OCI-LY7 (cell line): ENCODE measurements around the gene ABCC5. TPM values are rescaled to one million over a fixed set of nuclear protein-coding genes. Genes with fewer than 3 reads are reported as not detected.

ENCODE experiments used
- BruUV-seq: library from RNA; stranded (reverse); fragments of 400-500 nt; replicated peaks from 2 replicates; lab custom pipeline; 2021; lab: Mats Ljungman, UMichigan
- CTCF ChIA-PET: fragments of 300-600 bp; sonication (Branson Sonifier 250); formaldehyde crosslinking; loops from one replicate; lab custom pipeline; 2022; ENCODE audit warnings: antibody characterized with exemption; ENCODE audit not compliant: unreplicated experiment; lab: Charles Lee
- POLR2A ChIA-PET: fragments of 300-600 bp; sonication (Branson Sonifier 250); formaldehyde crosslinking; loops from one replicate; lab custom pipeline; 2022; ENCODE audit warnings: antibody characterized with exemption; lab: Charles Lee
- DNase-seq: peaks from one replicate; pipeline ENCODE4 v3.0.0-alpha.2; 2015; ENCODE audit warnings: low spot score
- H2AFZ ChIP-seq: fragments of 200-600 bp; sonication (generic), shearing (Covaris generic); 2 replicates; pipeline ENCODE4 v1.6.1; 2014; ENCODE audit warnings: mild to moderate bottlenecking, antibody characterized with exemption, low read length, moderate library complexity
- H3K27ac ChIP-seq: fragments of 200-600 bp; sonication (generic); 2 replicates; pipeline ENCODE4 v1.5.1; 2014; ENCODE audit warnings: mixed run types, low read depth, mild to moderate bottlenecking, moderate library complexity, low read length, inconsistent platforms; ENCODE audit not compliant: poor library complexity, severe bottlenecking
- H3K36me3 ChIP-seq: fragments of 200-600 bp; sonication (generic); 2 replicates; pipeline ENCODE4 v1.6.1; 2014; ENCODE audit warnings: mild to moderate bottlenecking, antibody characterized with exemption, low read length, moderate library complexity, mixed read lengths; ENCODE audit not compliant: insufficient read depth
- H3K4me1 ChIP-seq: fragments of 200-600 bp; sonication (generic); 2 replicates; pipeline ENCODE4 v1.5.1; 2014; ENCODE audit warnings: mild to moderate bottlenecking, low read length; ENCODE audit not compliant: insufficient read depth, poor library complexity, severe bottlenecking
- H3K4me2 ChIP-seq: fragments of 200-600 bp; sonication (generic); 2 replicates; pipeline ENCODE4 v1.6.1; 2014; ENCODE audit warnings: mild to moderate bottlenecking, low read length
- H3K4me3 ChIP-seq: fragments of 200-600 bp; sonication (generic); 2 replicates; pipeline ENCODE4 v1.5.1; 2014; ENCODE audit warnings: mild to moderate bottlenecking, low read depth, low read length; ENCODE audit not compliant: poor library complexity, severe bottlenecking
- H3K79me2 ChIP-seq: fragments of 200-600 bp; sonication (generic); 2 replicates; pipeline ENCODE4 v1.6.1; 2016; ENCODE audit warnings: low read depth, mild to moderate bottlenecking, low read length, moderate library complexity, mixed read lengths; ENCODE audit not compliant: insufficient read depth
- H3K9me2 ChIP-seq: fragments of 200-600 bp; sonication (generic); 2 replicates; pipeline ENCODE4 v1.6.1; 2016; ENCODE audit warnings: mild to moderate bottlenecking, low read length, mixed read lengths; ENCODE audit not compliant: insufficient read depth
- H3K9me3 ChIP-seq: fragments of 200-600 bp; sonication (generic); 2 replicates; pipeline ENCODE4 v1.6.1; 2014; ENCODE audit warnings: mild to moderate bottlenecking, mixed run types, low read length, mixed read lengths
- H4K20me1 ChIP-seq: fragments of 200-600 bp; sonication (generic); 2 replicates; pipeline ENCODE4 v1.6.1; 2014; ENCODE audit warnings: mild to moderate bottlenecking, antibody characterized with exemption, low read length, moderate library complexity, mixed read lengths; ENCODE audit not compliant: insufficient read depth
- CTCF ChIP-seq: fragments of 200-600 bp; sonication (generic); conservative IDR thresholded peaks from 2 replicates; pipeline ENCODE4 v1.5.1; 2014; ENCODE audit warnings: mild to moderate bottlenecking, antibody characterized with exemption, low read length, moderate library complexity, mixed read lengths
- EZH2phosphoT487 ChIP-seq: fragments of 200-600 bp; sonication (generic); IDR thresholded peaks from 2 replicates; pipeline ENCODE4 v1.6.1; 2018; ENCODE audit warnings: low read depth, borderline replicate concordance, mild to moderate bottlenecking, mixed run types, antibody characterized with exemption, low read length, moderate library complexity, mixed read lengths
- intact Hi-C: fragments of 100-400 bp; cut with micrococcal nuclease; formaldehyde crosslinking; loops from one replicate; pipeline ENCODE4 v1.10.0; 2022; ENCODE audit not compliant: unreplicated experiment
- total RNA-seq, 2 experiments: library from RNA; depleted of rRNA in 1 of 2; stranded (reverse); fragments of >200 nt in 1 of 2; shearing (Covaris generic) in 1 of 2; gene quantifications; 2 replicates each; pipeline ENCODE4 v1.2.3, GENCODE V29; 2014 to 2022

The ABCC5 gene
- total RNA-seq, 2 experiments from 2014 or later, result 18.1 to 24.8 TPM

GRCh38 chr3:183875411-183875810 lies 142.3 kb downstream of the ABCC5 start:
- BruUV-seq, result no TSS peak
- H3K79me2 ChIP-seq, result peaks cover 67% of the 10 kb centered on the region; the same call in 1 of the 2 replicates
- CTCF ChIA-PET, result interaction anchor here (1.2 kb wide), 1 partner anchor 9 kb away, joined by 4 read pairs; the partner anchor contains the start of gene PARL
- H3K4me2 ChIP-seq, result no peak overlapping the region
- peaks cover 42% of the 10 kb centered on the region; the same call in 1 of the 2 replicates for H3K36me3 ChIP-seq
- TF ChIP-seq CTCF (no peak), EZH2phosphoT487 (no peak)
- POLR2A ChIA-PET, result interaction anchor here (0.6 to 2.6 kb wide), 6 partner anchors 9 to 820 kb away, joined by 3 to 14 read pairs (median 4); partner anchors contain the start of gene PARL
- no peaks in the 10 kb centered on the region for H3K4me1 ChIP-seq
- H2AFZ ChIP-seq, result no peak overlapping the region
- no peak overlapping the region for H3K27ac ChIP-seq
- no peaks in the 10 kb centered on the region for H3K9me2 ChIP-seq
- no peaks in the 10 kb centered on the region for H3K9me3 ChIP-seq
- H4K20me1 ChIP-seq, result peaks cover 11% of the 10 kb centered on the region; the same call in 1 of the 2 replicates
- no peak for DNase-seq
- intact Hi-C loops, result no loop called here
- no peak overlapping the region for H3K4me3 ChIP-seq

- ChIA-PET CTCF (no interaction called here), POLR2A (interaction anchor here (0.9 to 1.4 kb wide), 2 partner anchors 9 to 10 kb away, joined by 7 to 8 read pairs; partner anchors contain the start of gene PARL)
- intact Hi-C loops, result no loop called here
- Histone ChIP-seq H4K20me1 (peaks cover 7% of the 10 kb centered on the region; the same call in 1 of the 2 replicates), H3K4me3 (no peak overlapping the region), H3K79me2 (peaks cover 62% of the 10 kb centered on the region; the same call in 1 of the 2 replicates), H3K36me3 (peaks cover 31% of the 10 kb centered on the region; the same call in 1 of the 2 replicates), H3K27ac (no peak overlapping the region), H3K9me3 (no peaks in the 10 kb centered on the region), H2AFZ (no peak overlapping the region), H3K4me2 (no peak overlapping the region), H3K9me2 (no peaks in the 10 kb centered on the region), H3K4me1 (peaks cover 2% of the 10 kb centered on the region)
- BruUV-seq, result no TSS peak
- TF ChIP-seq CTCF (no peak), EZH2phosphoT487 (no peak)
- DNase-seq, result no peak
These were observed 143.8 kb downstream of the ABCC5 start for GRCh38 chr3:183873914-183874313.

GRCh38 chr3:183871541-183871940 lies 146.1 kb downstream of the ABCC5 start:
- CTCF ChIA-PET, result interaction anchor here (1.4 kb wide), 1 partner anchor 13 kb away, joined by 3 read pairs; the partner anchor contains the start of gene PARL
- Histone ChIP-seq H3K9me2 (no peaks in the 10 kb centered on the region), H2AFZ (no peak overlapping the region), H3K4me2 (no peak overlapping the region), H3K27ac (no peak overlapping the region), H3K36me3 (peaks cover 25% of the 10 kb centered on the region), H3K79me2 (peaks cover 56% of the 10 kb centered on the region; the same call in 1 of the 2 replicates), H3K4me3 (no peak overlapping the region), H3K4me1 (peaks cover 2% of the 10 kb centered on the region), H4K20me1 (peaks cover 7% of the 10 kb centered on the region; the same call in 1 of the 2 replicates), H3K9me3 (no peaks in the 10 kb centered on the region)
- DNase-seq, result no peak
- no peak for TF ChIP-seq CTCF
- intact Hi-C loops, result no loop called here
- no TSS peak for BruUV-seq
- POLR2A ChIA-PET, result interaction anchor here (0.7 to 1.2 kb wide), 2 partner anchors 12 to 150 kb away, joined by 3 read pairs; no protein-coding TSS in a partner anchor
